SK-N-DZ (cell line): Measurements from ENCODE around the gene GJD3.

Experiments used
- DNase-seq: peaks from one replicate; pipeline ENCODE4 v3.0.0-alpha.2; 2015; ENCODE audit warnings: low spot score

GJD3 gene

DNA sequence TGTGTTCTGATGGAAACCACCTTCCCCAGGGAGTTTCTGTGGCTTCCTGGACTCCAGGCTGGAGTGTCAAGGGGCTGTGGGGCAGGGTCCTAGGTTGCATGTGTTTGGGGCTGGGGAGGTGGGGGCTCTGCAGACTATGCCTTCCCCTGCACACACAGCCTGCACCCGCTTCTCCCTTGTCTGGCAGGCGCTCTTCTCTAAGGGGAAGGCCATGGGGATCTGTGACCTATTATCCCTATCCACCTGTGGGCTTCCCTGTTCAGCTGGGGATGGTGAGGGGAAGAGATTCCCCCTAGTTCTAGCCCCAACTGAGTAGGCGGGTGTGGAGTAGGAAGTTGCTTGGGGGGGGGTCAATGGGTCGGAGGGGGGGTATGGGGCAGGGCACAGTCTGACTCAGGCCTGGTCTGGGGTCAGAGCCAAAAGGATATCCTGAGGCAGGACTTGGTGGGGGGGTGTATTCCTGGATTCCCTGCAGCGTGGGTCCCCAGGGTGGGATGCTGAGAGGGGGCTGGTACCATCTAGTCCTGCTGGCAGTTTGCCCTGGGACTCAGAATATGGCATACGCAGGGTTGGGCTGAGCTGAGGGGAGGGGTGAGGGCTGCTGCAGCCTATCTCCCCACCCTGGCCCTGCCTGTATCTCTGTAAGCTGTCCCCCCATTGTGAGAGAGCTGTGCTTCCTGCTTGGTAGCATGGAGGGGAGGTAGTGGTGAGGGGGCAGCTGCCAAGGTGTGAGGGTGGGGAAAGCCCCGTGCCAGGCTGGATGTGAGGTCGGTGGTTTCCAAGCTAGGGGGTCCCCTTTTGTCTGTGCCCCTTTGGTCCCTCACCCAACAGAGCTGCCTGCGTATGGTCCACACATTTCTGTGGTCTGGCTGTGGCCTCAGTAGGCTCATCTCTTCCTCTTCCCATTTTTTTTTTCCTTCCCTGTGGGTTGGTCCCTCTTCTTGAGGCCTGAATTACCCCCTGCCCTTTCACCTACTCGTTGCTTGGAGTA, 40.9 kb downstream of the GJD3 start:
- no peak for DNase-seq

DNA sequence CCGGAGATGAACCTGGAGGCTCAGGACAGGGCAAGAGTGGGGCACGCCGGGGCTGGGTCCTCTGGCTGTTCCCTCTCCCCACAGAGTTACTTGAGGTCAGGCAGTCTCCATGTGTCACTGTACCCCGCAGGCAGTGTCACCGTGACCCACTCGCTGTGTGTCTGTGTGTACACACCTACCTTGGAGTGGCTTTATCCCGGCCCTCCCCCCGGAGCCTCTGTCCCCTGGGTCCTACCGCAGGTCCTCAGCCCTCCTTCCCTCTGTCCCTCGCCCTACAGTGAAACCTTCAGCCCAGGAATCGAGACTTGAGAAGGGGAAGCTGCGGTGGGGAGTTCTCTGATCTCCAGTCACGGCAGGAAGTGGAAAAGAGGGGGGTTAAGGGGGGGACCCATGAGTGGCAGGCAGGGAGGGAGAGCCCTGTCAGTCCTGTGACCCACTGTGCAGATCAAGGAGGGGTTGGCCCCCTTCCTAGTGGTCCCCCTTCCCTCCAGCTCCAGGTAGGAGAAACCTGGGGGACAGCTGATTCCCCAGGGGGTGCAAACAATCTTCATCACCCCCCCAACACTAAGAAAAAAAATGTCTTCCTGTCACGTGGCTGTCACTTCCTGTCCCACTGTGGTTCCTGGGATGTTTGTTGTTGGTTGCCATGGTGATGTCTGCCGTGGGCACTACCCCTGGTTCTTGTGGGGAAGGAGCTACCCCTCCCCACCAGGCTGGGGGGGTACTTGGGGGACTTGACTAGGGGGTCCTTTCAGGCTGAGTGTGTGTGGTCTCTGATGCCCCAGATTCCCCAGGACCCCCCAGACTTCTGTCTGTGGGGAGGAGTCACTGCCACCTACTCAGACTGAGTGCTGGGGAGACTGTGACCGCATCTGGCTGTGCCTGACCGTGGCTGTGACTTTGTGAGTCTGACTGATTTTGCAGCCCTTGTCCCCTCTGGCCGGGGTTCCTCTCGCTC, 41.9 kb downstream of the GJD3 start:
- DNase-seq, result no peak

DNA sequence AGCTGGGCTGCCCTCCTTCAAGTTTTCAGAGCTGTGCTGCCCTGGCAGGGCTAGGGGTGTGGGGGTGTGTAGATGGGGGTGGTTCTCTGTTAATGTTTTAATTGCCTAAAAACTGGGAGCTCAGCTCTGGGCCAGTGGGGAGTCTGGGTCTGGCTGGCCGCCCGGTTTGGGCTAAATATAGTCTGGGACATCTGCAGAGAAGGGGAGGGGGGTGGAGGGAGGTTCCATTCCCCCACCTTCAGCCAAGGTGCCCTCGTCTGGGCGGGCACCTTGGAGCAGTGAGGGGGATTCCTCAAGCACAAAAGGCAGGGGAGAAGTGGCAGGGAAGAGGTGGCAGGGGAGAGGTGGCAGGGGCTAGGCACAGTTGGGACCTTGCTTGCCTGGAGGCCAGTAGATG, 42.6 kb downstream of the GJD3 start:
- no peak for DNase-seq

DNA sequence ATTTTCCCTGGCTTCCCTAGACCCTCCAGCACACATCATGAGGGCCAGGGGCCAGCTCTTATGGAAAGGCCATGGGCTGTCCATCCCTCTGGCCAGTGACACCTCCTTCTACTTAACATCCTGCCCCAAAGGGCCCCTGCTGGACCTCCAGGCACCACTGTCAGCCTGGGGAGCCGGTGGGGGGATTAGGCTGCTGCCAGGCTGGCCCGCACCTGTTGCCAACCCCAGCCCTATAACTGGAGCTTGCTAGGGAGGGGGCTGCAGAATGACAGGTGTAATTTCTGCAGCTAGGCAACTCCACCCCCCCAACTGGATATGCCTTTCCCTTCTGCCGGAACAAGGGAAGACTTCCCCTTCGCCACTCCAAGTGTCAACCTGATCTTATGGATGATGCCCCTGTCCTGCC, 43.0 kb downstream of the GJD3 start:
- no peak for DNase-seq

DNA sequence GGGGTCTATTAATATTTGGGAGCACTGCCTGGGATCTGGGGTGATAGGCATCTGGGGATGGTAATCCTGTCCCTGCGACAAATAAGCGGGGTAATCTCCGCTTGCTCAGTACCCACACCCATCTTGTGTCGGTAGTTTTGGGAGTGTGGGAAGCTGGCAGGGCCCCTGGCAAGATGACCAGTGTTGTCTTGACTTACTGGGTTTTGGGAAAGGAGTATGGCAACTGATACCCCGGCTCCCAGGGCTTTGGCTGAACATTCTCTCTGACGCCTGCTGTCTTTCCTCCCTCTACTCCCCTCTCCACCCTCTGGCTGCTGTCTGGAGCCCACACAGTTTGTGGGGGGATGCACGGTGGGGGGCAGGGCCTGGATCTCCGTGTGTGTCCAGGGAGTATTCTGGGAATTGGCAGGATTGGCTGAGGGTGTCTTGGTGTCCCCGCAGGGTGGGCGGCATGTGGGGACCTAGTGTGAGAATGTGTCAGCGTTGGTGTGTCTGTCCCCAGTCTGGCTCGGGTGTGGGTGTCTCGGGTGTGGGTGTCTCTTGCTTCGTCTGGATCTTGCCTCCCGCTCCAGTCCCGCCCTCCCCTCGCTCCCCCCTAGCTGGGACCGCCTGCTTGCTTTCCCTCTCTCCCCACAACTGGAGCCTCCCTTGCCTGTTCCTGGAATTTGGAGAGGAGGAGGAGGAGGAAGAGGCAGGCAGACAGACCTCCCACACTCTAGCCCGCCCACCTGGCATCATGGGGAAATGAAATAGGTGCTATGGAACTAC, 43.6 kb downstream of the GJD3 start:
- no peak for DNase-seq

DNA sequence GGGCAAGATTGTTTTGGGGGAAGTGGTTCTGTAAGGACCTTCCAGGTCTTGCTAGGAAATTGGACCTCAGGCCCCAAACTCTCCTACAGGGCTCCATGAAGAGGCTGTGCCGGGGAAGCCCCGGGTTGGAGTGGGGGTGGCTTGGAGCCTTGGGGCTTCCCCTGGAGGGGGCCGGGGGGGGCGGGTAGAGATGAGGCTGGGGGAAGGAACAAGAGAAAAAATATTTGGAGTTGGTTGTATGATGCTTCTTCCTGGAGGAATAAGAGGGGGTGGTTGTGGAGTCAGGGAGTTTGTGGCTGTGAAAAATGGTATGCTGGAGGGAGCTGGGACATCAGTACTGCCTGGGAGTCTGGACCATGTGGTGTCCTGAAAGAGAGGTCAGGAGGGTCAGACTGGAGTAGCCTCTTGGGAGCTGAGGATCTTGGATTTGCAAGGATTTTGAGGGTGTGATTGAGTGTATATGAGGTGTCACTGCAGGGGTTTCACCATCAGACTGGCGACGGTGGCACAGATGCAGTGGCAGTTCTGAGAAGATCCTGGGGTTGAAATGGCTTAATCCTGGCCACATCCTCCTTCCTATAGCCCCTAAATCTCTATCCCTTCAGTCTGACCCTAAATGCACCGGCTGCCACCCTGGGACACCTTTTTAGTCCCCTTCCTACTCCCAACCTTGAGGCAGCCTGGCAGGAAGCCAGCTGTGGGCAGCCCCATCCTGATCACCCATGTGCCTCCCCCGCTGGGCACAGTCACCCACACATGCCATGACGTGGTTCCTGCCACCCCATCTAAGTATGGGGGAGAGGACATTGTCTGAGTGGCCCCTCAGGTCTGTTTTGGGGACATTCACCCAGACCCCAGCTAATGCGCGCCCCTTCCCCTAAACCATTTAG, 44.6 kb downstream of the GJD3 start:
- DNase-seq, result no peak

DNA sequence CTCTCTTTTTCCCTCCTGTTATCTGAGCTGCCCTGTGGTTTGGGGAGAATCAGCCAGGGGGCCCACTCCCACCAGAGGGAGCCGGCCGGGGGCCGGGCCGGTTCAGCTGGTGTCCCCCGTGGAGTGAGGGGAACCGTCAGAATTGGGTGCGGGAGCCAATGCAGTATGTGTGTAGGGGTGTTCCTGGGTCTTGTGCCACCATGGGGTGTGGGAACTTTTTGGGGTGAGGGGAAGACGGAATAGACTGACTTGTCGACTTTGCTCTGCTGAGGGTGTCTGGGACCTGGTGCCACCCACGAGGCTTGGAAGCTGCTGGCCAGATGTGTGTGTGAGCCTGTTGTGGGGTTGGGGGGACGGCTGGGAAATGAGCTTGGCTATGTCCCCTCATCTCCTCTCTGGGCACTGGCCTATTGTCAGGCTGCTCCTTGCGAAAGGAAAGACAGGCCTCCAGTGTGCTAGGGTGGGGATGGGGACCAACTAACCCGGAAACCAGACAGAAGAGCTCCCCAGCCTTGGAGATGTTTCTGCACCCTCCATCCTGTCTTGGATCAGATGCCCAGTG, 45.6 kb downstream of the GJD3 start:
- no peak for DNase-seq

DNA sequence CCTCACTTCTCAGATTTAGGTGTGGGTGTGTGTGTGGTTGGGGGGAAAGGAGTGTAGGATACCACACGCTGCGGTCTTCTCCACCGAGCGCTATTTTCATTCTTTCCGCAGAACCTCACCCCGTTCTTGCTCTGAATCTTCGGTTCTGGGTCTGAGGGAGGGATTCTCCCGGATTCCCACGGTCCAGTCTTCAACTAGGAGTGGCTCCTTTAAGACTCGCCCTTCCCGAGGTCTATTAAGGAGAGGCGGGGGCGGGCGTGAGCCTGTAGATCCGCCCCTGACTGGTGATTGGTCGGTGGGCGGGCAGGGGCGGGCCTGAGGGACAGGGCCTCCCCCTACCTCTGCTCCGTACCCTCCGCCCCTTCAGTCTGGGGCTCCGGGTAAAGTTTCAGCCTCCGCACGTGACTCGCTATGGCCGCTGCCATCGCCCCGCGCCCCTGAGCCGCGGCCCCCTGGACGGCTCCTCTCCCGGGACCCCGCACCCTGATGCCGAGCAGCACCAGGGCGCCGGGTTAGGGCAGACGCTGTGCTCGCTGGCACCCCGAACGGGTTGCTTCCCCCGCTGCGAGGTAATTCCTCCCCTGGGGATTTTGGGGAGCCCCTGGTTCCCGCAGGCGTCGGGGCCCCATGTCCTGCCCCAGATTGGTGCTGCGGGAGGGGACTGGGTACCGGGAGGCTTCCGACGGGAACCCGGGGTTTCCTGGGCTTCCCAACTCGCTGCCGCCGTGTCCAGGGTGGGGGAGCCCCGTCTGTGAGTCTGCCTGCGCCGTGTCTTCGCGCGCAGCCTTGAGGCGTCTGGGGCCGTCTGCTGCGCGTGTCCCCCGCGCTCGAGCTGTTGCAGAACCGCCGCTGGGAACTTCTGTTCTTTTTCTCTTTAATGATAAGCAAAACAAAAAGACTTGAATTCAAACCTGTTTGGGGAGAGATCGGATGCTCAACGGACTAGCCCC, 46.4 kb downstream of the GJD3 start:
- DNase-seq, result peak; percentile 94

DNA sequence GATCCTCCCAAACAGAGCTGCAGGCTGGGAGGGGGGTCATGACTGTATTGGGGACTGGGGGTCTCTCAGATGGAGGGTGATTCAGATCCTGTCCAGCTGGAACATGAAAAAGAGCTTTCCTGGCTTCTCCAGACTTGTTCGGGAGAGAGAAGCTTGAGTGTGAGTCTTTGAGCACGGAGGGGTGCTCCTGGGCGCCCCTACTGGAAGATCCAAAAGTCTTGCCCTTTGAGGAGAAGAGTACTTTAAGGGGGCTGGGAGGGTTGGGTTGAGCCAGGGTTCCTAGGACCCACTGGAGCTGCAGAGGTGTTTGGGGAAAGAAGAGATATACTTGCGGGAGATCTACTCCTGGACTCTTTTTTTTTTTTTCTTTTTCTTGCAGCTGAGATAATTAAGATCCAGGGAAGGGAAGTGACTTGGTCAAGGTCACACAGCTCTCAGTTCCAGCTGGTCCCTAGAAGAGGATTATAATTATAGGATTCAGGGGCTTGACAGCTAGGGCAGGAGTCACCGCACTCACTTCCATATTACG, 47.1 kb downstream of the GJD3 start:
- peak; percentile 78 for DNase-seq

DNA sequence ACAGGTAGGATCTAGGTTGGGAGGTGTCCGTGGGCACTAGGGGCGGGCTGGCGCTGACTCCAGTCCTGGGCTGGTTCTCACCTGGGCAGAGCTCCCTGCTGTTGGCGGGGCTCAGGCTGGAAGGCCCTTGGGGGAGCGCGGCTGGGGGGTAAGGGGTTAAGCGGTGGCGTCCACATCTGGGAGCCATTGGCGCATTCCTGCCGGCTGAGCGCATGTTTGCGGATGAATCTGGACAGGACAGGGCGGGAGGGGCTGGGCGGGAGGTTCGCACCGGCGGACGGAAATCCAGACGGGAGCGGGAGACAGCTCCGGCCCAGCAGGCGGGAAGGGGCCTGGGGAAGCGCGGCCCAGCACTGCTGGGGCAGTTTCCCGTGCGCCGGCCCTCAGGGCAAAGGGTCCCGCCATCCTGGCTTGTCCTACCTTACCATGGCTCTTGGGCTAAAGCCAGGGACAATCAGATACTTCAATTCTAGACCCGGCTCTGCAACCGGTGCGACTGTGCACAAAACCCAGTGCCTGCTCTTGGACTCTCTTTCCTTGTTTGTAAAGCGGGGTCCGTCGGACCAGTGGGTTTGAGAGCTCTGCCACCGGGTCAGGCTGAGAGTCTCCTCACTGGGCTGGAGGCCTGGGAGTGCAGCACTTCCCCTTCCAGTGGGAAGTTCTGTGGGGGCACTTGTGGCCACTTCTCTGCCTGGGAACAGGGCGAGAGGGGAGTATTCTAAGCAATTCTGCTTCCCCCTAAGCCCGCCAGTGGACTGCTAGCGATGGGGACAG, 47.8 kb downstream of the GJD3 start:
- DNase-seq, result peak; percentile 63

DNA sequence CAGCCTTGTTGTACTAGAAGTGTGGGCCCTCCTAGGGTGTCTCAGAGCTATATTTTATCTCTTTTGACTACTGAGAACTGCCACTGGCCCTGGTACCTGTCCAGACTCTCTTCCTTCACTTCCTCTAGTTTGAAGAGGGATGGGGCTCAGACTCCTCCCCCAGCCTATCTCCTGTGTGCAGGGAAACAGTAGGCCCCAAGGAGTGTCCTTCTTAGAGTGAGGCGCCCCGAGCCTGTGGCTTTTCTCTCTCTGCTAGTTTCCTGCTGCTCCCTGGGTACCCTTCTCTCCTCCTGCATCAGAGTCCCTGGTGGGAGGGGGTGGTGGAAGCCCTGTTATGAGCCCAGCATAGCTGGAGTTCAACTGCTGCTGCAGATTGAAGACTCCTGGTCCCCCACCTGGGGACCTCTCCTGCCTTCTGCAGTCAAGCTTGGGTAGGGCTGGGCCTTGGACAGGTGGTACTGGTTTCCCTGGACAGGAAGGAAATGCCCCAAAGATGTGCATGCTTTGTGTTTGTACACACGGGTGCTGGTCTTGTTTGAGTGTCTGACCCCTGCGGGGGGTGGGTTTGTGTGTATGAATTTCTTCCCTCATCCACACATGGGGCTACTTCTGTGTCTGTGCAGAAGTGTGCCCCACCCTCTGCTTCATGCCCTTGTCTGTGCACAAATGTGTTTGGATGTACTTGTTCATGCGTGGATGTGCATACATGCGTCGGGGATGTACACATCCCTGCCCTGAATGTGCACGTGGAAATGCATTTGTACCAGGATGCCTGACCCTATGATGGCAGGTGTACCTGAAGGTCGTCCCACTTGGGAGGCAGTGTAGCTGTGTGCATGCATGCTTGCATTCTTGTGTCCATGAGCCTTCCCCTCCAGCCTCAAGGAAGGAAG, 48.6 kb downstream of the GJD3 start:
- no peak for DNase-seq

DNA sequence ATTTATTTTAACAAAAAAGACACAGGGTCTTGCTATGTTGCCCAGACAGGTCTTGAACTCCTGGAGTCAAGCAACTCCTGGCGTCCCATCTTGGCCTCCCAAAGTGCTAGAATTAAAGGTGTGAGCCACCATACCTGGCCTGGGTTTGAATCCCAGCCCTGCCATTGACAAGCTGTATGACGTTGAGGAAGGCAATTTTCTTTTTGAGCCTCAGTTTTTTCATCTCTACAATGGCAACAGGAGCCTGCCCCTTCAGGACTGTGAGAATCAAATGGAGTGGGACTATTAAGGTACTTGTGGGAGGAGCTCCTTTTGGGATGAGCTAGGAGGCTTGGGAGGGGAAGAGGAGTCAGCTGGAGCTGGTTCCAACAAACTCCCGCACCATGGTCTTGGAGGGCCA, 49.3 kb downstream of the GJD3 start:
- no peak for DNase-seq

DNA sequence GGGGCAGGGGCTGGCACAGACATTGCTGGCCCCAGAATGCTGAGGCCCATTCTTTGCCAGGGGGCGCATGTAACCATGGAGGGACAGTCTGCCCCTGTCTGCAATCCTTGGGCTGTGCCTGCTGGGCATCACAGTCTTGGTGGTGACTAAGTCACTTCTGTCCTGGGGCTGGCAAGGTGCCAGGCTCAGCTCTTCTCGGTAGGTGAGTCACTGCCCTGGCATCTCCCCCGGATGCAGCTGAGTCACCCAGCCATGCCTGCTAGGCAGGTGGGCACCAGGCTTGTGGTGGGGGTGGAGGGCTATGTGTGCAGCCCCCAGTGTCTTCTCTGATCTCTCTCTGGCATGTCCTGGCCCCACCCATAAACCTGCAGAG, 50.0 kb downstream of the GJD3 start:
- no peak for DNase-seq

DNA sequence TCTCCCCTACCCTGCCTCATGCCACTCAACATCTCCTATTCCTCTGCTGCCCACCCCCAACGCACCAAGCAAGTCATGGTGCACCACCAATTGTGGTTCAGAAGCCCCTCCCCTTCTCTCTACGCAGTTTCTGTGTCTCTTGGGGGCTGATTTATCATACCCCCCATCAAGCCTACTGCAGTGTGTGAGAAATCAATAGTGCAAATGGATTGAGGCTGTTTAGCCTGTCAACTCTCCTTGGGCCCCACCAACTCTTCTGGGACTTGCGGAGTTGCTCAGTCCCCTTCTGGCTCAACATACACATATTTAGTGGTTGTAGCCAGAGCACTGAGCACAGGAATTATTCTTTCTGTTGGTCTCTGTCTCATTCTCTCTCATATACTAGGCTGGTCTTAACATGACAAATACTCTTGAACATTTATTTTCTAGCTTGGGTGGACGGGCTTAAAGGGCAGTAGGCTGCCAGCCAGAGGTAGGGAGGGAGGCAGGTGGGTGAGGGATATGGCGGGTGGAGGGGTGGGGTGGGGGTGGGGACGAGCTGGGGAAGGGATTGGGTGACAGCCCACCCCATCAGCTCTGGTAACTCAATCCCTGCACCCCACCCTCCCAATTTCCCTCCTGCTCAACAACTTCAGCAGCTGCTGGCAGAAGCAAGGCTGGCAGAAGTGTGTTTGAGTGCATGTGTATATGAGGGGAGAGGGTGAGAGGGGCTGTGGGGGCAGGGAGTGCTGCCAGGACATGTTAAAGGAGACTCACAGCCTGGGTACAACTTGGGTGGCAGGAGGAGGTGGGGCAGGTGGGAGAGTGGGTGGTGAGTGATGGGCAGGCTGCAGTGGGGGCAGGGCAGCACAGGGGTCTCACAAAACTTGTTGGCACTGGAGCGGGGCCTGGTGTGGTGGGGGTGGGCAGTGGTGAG, 50.6 kb downstream of the GJD3 start:
- no peak for DNase-seq
